Upper lobe of left lung (tissue), 6 donors: ENCODE data around the gene DLGAP1. TPM values are rescaled to one million over a fixed set of nuclear protein-coding genes. Genes with fewer than 3 reads are reported as not detected.

Source experiments
- ATAC-seq, 2 donors: fragments of 200-7000 bp; cut with Tn5 transposase; one replicate each; pipeline ENCODE4 v1.9.1; 2022; ENCODE audit warnings: mild to moderate bottlenecking in 2 of 2, moderate library complexity in 2 of 2; ENCODE audit not compliant: low FRiP score in 2 of 2
- DNase-seq, 2 donors: peaks; one replicate each; pipeline ENCODE4 v3.0.0-alpha.2; 2019 to 2020
- H3K27ac ChIP-seq, 4 donors: fragments of 200-600 bp; sonication (generic); one replicate each; pipeline ENCODE4 v1.5.1; 2016 to 2019
- H3K27me3 ChIP-seq, 4 donors: fragments of 200-600 bp; sonication (generic); one replicate each; pipeline ENCODE4 v1.5.1; 2017 to 2019
- H3K36me3 ChIP-seq, 4 donors: fragments of 200-600 bp; sonication (generic); one replicate each; pipeline ENCODE4 v1.5.1; 2016 to 2019
- H3K4me1 ChIP-seq, 4 donors: fragments of 200-600 bp; sonication (generic); one replicate each; pipeline ENCODE4 v1.5.1; 2018 to 2019
- H3K4me3 ChIP-seq, 4 donors: fragments of 200-600 bp; sonication (generic); one replicate each; pipeline ENCODE4 v1.5.1; 2017 to 2019; ENCODE audit warnings: mild to moderate bottlenecking in 2 of 4, moderate library complexity in 1 of 4
- H3K9me3 ChIP-seq, 4 donors: fragments of 200-600 bp; sonication (generic); one replicate each; pipeline ENCODE4 v1.5.1; 2018 to 2019
- EP300 ChIP-seq, 4 donors: sonication (generic); formaldehyde crosslinking; IDR thresholded peaks; one replicate each; pipeline ENCODE4 v1.5.1; 2017; ENCODE audit warnings: antibody characterized with exemption in 4 of 4, control low read depth in 2 of 4
- POLR2A ChIP-seq, 4 donors: fragments of 450-650 bp; IDR thresholded peaks; one replicate each; pipeline ENCODE4 v1.5.1; 2016 to 2017; ENCODE audit warnings: antibody characterized with exemption in 4 of 4, mild to moderate bottlenecking in 2 of 4
- POLR2AphosphoS5 ChIP-seq, 2 donors: sonication (generic); formaldehyde crosslinking; IDR thresholded peaks; one replicate each; pipeline ENCODE4 v1.5.1; 2017; ENCODE audit warnings: antibody characterized with exemption in 2 of 2
- WGBS, 2 donors: methylation state at CpG; one replicate each; pipeline ENCODE4 v1.1.5; 2017 to 2018; 5-methylcytosine and 5-hydroxymethylcytosine counted together
- total RNA-seq, 6 donors: library from RNA; depleted of rRNA in 4 of 6; stranded (reverse); fragments of >200 nt in 4 of 6; gene quantifications; one replicate each; pipeline versions ENCODE4 v1.1.0 to v1.2.1, GENCODE V29; 2016 to 2021
- TF ChIP-seq, protein P1 (sequence below), 6 experiments: fragments of 450-650 bp in 4 of 6; fragments of 200-600 bp in 2 of 6; sonication (generic) in 2 of 6; IDR thresholded peaks; one replicate each; pipeline ENCODE4 v1.5.1; 2016 to 2019; ENCODE audit warnings: antibody characterized with exemption in 6 of 6
- donor health status: DM: no; HTN: no; CAD: no; lungs with moderate emphysema.
- donor health status: DM: no; HTN: yes; CAD: no; lungs with severe emphysema.

DLGAP1 gene
- total RNA-seq, 6 donors from 2014 or later: 2.1 to 4.6 (median 3.6) TPM

DNA sequence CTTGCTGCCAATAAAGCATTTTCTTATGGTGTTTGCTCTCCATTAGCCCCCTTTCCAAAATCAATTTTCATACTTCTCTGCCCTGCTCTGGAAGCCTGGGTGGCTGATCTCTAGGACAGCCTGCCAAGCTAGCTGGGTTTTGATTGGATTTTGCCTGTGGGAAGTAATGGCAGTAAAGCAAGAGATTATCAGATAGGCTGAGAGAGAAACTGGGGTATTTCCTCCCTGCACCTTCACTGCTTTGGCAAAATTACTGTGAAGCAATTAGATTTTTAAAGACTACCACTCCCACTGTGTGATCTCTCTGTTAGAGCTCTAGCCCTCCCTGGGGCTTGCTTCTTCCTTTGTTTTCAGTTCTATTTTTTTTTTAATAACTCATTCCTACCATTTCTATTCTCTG lies 223.8 kb downstream of the DLGAP1 start:
- no peaks in the 10 kb centered on the region for H3K27me3 ChIP-seq
- no peaks in the 10 kb centered on the region for H3K4me1 ChIP-seq
- TF ChIP-seq, protein P1, sequence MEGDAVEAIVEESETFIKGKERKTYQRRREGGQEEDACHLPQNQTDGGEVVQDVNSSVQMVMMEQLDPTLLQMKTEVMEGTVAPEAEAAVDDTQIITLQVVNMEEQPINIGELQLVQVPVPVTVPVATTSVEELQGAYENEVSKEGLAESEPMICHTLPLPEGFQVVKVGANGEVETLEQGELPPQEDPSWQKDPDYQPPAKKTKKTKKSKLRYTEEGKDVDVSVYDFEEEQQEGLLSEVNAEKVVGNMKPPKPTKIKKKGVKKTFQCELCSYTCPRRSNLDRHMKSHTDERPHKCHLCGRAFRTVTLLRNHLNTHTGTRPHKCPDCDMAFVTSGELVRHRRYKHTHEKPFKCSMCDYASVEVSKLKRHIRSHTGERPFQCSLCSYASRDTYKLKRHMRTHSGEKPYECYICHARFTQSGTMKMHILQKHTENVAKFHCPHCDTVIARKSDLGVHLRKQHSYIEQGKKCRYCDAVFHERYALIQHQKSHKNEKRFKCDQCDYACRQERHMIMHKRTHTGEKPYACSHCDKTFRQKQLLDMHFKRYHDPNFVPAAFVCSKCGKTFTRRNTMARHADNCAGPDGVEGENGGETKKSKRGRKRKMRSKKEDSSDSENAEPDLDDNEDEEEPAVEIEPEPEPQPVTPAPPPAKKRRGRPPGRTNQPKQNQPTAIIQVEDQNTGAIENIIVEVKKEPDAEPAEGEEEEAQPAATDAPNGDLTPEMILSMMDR (IDR thresholded peaks at IDR 0.05): no peak
- no peak for TF ChIP-seq EP300 (IDR thresholded peaks at IDR 0.05)
- TF ChIP-seq POLR2AphosphoS5 (IDR thresholded peaks at IDR 0.05): no peak
- TF ChIP-seq POLR2A (IDR thresholded peaks at IDR 0.05): no peak
- ATAC-seq: no peak
- no peak for DNase-seq
- H3K27ac ChIP-seq: no peak overlapping the region
- no peaks in the 10 kb centered on the region for H3K36me3 ChIP-seq
- no peak overlapping the region for H3K4me3 ChIP-seq
- H3K9me3 ChIP-seq: peaks cover 0 to 5% (median 0%) of the 10 kb centered on the region in 4 donors

- no peak overlapping the region for H3K4me3 ChIP-seq
- H3K27me3 ChIP-seq: no peaks in the 10 kb centered on the region
- H3K9me3 ChIP-seq: peaks cover 0 to 5% (median 0%) of the 10 kb centered on the region in 4 donors
- no peaks in the 10 kb centered on the region for H3K4me1 ChIP-seq
- no peaks in the 10 kb centered on the region for H3K36me3 ChIP-seq
- 66 to 67% methylated on average over 3 of the region's 3 CpGs for WGBS, 2 donors
- TF ChIP-seq POLR2AphosphoS5 (IDR thresholded peaks at IDR 0.05) (no peak), POLR2A (IDR thresholded peaks at IDR 0.05) (no peak), EP300 (IDR thresholded peaks at IDR 0.05) (no peak)
- TF ChIP-seq, protein P1 (IDR thresholded peaks at IDR 0.05): no peak
- ATAC-seq (no peak), DNase-seq (no peak)
- no peak overlapping the region for H3K27ac ChIP-seq
Observed at GRCh38 chr18:4230450-4231168, 224.5 kb downstream of the DLGAP1 start.

- no peaks in the 10 kb centered on the region for H3K27me3 ChIP-seq
- H3K4me1 ChIP-seq: no peaks in the 10 kb centered on the region
- 83 to 87% methylated on average over 4 of the region's 4 CpGs for WGBS, 2 donors
- H3K4me3 ChIP-seq: no peak overlapping the region
- H3K27ac ChIP-seq: no peak overlapping the region
- TF ChIP-seq EP300 (IDR thresholded peaks at IDR 0.05): no peak
- ATAC-seq (no peak), DNase-seq (no peak)
- H3K9me3 ChIP-seq: peaks cover 0 to under 1% (median 0%) of the 10 kb centered on the region in 4 donors
- no peaks in the 10 kb centered on the region for H3K36me3 ChIP-seq
Observed at GRCh38 chr18:4224031-4224704, 230.9 kb downstream of the DLGAP1 start.

DNA sequence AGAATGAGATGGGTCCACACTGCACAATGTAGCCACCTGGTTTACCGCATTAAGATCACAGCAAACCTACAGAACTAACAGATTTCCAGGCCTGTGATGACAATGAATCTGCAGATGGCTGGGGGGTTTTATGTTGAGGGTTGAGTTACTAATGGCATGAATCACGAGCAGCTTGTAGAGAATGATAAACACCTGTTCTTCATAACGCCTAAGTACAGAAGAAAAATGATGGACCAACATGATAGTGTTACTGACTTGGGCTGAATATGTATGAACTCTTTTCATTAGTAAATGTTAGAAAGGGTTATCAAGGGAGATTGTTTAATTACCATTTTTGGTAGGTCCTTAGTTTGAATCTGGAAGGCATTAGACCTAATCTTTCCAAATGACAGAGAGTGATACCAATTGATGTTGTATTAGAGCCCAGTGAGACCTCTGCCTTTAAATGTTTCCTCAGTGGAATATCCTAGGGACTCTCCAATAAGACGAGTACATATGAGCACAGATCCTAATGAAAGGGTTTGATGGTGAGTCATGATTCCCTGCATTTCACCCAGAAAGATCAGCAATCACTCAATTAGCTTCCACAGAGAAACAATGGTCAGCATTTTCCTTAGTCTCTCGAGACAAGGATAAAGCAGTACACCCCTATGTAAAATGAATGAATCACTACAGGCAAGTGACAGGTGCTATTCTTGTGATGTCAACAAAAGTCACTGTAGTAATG lies 243.8 kb downstream of the DLGAP1 start:
- TF ChIP-seq POLR2A (IDR thresholded peaks at IDR 0.05): no peak
- no peak for TF ChIP-seq POLR2AphosphoS5 (IDR thresholded peaks at IDR 0.05)
- TF ChIP-seq, protein P1 (IDR thresholded peaks at IDR 0.05): no peak
- no peak for TF ChIP-seq EP300 (IDR thresholded peaks at IDR 0.05)
- Histone ChIP-seq H3K4me1 (no peaks in the 10 kb centered on the region), H3K4me3 (no peak overlapping the region), H3K36me3 (no peaks in the 10 kb centered on the region), H3K9me3 (no peaks in the 10 kb centered on the region), H3K27ac (no peak overlapping the region), H3K27me3 (no peaks in the 10 kb centered on the region)
- ATAC-seq (no peak), DNase-seq (no peak)
- 62 to 76% methylated on average over 5 of the region's 5 CpGs for WGBS, 2 donors

GRCh38 chr18:4208366-4208765 lies 246.7 kb downstream of the DLGAP1 start:
- H3K27ac ChIP-seq: no peak overlapping the region
- WGBS, 2 donors: 82 to 91% methylated on average over 1 of the region's 1 CpG

More at GRCh38 chr18:4208366-4208765, 246.7 kb downstream of the DLGAP1 start:
- DNase-seq (no peak), ATAC-seq (no peak)
- H3K4me3 ChIP-seq: no peak overlapping the region
- no peak for TF ChIP-seq EP300 (IDR thresholded peaks at IDR 0.05)
- TF ChIP-seq, protein P1 (IDR thresholded peaks at IDR 0.05): no peak
- no peaks in the 10 kb centered on the region for H3K36me3 ChIP-seq
- no peaks in the 10 kb centered on the region for H3K9me3 ChIP-seq
- H3K27me3 ChIP-seq: no peaks in the 10 kb centered on the region
- no peaks in the 10 kb centered on the region for H3K4me1 ChIP-seq
